GM21786 (cell line): ENCODE data around the gene PKM.
"Not testable (repeated sequence)": the region's sequence is repeated elsewhere in the genome, so short reads cannot be mapped to it uniquely, and the experiment has no call there.

Experiments used
- ATAC-seq: cut with Tn5 transposase; IDR thresholded peaks from one replicate; pipeline ENCODE4 v1.9.1; 2021; ENCODE audit not compliant: unreplicated experiment

PKM gene

DNA sequence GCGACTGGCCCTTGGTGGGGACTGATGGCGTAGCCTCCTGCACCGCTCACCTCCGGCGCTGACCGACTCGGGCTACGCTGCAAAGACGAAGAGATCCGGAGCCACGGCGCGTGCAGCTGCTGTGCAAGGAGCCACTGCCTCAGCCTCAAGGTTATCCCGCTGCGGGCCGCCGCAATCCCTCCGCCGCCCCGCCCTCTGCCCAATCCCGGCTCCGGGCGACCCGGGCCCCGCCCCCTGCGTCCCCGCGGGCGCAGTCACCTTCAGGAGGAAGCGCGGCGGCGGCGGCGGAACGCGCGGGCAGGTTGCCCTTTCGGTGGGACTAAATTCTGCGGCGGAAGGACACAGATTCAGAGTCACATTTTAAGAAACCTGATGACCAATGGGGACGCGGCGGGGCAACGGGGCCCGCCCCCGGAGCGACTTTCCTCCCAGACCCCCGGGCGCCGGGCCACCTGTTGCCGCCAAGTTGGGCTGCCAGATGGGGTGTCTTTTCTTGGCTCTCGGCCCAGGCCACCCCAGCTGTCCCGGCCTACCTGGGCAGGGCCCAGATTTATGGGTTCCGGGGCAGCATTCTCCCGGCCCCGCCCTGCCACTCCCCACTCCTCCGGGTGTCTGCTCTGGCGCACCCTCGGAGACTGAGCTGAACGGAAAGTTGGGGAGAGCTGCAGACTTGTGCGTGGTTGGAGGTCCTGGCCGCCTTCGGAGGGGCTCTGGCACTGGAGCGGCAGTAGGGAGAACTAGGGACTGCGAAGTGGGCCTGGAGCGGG lies at the start of gene PKM:
PKM (minus strand) TSS at position 125 of the 767 bp plus-strand sequence. CDS start 12,093 bp downstream, outside the sequence.
- ATAC-seq = peak; percentile 28

DNA sequence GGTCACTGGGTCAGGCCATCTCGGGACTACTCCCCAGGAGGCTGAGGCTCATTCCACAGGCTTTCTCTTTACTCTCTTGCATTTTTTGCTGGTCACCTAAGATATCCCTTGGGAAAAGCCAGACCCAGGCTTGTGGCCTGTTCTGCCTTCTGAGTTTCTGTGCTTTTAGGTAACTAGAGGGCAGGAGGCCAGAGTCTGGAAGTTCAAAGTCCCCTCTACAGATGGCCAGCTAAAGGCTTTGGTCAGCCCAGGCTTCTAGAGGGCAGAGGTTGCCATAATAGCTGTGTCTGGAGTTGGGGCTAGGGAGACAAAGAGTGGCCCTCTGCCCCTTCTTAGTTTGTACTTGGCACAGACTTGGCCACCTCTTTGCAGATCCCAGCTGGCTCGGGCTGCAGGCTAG lies 49.8 kb upstream of the PKM start:
- ATAC-seq = no peak

DNA sequence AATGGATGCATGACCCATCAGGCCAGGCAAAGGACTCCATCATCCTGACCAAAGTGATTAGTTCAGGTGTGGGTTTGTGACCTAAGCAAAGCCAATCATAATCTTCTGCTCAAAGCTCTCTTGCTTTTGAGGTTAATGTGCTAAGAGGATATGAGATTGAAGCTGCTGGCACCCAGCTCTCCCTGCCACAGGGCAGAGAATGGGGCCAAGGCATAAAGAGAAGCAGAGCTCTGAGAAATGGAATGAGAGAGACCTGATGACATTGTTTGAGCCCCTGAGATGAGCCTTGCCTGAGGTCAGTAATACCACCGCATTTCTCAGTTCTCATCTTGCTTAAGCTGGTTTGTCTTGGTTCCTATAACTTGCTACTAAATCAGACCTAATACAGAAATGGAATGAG lies 47.7 kb upstream of the PKM start:
- no peak for ATAC-seq

DNA sequence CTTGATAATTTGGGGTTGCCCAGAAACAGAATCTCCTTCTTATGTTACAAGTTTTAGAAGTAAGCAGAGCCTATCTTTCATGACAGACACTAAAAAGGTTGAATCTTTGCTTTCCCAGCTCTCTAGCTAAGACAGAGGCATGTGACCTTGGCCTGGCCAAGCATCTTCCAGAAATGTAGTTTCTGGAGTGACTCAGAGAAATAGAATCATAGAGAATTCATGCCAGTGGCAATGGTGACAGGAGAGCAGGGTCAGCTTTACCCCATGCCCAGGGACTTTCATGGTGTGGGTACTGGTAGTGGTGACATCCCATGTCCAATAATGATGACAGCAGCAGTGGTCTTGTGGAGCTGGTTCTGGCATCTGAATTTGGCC lies 45.3 kb upstream of the PKM start:
- ATAC-seq = no peak

DNA sequence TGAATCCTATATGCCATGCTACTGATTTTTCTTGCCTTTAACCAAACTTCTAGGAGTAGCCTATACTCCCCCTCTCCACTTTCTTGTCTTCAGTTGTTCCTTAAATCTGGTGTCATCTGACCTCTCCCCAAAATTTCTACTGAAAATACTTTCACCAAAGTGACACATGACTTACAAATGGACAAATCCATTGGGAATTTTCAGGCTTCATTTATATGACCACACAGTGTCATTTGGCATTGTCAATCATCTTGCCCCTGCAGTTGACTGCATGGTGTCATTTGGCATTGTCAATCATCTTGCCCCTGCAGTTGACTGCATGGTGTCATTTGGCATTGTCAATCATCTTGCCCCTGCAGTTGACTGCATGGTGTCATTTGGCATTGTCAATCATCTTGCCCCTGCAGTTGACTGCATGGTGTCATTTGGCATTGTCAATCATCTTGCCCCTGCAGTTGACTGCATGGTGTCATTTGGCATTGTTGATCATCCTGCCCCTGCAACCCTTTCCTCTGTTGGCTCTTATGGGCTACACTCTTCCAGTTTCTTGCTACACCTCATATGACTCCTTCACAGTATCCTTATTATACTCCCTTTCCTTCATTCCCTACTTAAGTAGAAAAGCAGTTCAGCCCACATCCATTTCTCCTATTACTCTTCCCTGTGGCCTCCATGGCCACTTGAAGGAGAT lies 44.8 kb upstream of the PKM start:
- not testable (repeated sequence) for ATAC-seq

DNA sequence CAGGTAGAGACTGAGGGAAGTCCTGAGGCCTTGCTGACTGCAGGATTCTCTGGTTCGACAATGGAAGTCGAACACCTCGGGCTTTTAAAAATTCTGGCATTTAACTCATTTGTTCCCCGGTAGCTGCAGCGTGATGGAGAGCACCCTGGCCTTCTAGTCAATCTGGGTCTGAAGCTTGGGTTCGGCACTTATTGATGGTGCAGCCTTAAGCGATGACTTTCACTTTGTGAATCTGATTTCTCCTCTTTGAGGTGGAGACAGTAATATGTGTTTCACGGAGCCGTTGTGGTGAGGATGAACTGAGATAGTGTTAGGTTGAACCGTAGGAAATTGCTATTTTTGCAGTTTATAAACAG lies 42.0 kb upstream of the PKM start:
- ATAC-seq = no peak

DNA sequence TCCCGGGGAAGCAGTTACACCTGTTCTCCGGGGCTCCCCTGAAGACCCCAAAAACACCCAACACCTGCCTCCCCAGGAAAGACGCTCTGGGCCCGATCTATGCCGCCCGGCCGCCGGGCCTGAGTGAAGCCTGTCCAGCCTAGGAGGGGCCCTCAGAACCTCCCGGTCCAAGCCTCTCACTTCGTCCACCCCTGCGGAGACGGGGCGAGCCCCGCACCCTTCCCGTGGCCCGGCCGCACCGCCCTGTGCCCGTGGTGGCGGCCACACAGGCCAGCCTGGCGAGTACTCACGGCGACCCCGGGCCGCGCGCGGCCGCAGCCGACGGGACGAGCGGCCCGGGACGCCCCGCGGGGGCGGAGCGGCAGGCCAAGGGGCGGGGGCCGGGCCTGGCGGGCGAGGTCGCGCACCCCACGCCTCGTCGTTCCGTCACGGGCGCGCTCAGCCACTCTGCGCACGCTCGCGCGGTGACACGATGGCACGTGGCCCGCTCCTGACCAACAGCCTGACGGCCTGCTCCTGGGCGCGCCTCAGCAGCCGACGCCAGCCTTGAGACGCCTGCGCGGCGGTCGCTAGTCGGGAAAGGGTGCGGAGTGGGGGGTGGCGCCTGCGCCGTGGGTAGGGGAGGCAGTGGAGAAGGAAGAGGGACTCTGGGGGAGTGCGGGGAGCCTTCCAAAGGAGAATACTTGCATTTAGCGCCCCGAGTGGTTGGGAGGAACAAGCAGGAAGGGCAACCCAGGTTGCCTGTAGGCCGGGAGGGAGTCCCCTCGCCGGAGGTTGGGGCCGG lies 41.4 kb upstream of the PKM start, which contains the start of gene PARP6:
PARP6 (minus strand) TSS at position 342 of the 784 bp plus-strand sequence. CDS start 5,077 bp downstream, outside the sequence.
- ATAC-seq = peak; percentile 94

DNA sequence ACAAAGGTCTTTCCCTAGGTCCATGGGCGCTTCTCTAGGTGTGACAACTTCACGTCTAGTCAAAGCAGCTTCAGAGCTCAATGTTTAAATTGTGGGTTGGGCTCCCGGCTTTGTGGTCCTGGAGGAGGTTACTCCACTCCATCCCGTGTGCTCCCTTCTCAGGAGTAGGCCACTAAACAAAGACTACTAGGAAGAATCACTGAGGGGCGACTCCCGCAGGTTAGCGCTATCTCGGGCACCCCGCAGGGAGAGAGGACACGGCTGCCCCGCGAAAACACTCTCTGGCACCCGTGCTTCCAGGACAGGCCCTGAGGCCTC lies 40.9 kb upstream of the PKM start:
- no peak for ATAC-seq

DNA sequence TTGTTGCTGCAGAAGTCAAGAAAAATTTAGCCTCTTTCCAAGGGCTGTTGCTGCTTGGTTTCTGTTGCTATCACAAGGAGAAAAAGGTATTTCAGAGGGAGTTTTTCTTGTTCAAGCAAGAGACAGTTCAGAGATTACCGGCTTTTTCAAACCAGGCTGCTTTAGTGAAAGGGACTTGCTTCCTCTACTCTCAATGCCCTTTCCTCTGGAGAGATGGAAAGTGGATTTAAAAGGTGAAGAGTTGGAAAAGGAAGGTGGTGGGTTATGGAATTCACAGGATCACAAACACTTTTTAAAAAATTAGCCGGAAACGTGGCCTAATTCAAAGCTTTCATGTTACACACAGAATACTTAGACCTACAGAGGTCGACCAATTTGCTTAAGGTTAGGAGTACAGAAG lies 40.2 kb upstream of the PKM start:
- no peak for ATAC-seq

DNA sequence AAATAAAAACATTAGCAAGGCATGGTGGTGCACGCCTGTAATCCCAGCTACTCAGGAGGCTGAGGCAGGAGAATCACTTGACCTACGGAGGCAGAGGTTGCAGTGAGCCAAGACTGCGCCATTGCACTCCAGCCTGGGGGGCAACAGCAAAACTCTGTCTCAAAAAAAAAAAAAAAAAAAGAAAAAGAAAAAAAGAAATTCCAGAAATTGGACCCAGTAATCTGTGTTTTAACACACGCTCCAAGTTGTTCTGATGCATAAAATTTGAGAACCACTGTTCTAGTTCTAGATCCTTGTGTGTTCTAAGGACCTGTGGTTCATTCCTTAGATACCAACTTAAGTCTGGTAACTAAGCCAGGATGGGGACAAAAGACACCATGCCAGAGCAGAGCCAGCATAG lies 38.7 kb upstream of the PKM start:
- no peak for ATAC-seq

DNA sequence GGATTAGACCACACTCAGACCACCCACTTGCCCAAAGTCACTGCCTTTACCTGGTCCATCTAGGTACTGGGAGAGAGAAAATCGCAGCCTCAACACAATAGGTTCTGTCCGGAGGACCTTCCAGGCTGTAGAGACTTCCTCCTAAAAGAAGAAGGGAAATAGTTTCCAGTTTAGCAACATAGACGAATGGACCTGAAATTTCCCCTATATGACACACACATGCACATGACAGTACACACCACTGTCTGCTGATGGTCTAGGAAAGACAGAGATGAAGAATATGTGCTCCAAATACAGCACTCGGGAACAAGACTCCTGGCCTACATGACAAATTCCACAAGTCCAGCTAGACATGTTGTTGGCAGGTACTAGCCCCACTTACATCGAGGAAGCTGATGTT lies 34.0 kb upstream of the PKM start:
- no peak for ATAC-seq

DNA sequence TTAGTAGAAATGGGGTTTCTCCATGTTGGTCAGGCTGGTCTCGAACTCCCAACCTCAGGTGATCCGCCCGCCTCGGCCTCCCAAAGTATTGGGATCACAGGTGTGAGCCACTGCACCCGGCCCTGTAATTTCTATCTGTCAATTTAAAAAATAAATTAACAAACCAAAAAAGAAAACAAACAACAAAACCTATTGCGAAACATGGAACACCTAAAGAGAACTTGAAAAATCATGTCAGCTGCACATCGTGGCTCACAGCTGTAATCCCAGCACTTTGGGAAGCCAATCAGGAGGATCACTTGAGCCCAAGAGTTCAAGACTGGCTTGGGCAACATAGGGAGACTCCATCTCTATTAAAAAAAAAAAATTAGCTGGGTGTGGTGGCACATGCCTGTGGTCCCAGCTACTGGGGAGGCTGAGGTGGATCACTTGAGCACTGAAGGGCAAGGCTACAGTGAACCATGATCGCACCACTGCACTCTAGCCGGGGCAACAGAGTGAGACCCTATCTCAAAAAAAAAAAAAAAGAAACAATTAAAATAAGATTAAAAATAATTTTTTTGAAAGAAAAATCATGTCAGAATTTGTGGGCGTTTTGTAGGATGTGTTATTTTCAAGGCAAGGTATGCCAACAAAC lies 21.8 kb upstream of the PKM start:
- no peak for ATAC-seq

DNA sequence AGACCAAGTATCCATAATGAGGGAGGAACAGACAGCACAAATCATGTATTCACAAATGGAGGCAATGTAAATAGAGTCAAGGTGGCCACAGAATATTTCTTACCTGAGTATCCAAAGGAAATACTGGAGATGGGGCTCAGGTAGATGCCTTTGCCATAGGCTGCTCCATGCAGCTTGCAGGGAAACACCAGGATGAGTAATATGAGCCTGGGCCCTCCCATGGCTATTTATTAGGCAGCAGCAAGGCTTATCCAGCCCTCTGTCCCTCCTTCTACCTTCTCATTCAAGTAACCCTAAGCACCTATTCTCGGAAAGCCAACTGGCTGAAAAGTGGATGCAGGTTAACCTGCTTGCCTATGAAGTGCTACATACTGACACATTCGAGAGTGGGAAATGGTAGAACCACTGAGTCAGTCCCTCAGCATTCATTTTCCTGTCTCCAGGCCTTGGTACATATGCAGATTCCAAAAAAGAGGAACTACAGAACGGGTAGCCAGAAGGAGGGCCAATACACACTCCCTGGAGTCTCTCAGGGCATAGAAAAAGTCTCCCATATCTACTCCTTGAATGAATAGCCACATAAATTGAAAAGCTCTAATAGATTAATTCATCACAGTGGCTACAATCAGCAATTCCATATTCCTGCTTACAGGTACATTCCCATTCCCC lies 18.3 kb upstream of the PKM start:
- ATAC-seq = no peak

DNA sequence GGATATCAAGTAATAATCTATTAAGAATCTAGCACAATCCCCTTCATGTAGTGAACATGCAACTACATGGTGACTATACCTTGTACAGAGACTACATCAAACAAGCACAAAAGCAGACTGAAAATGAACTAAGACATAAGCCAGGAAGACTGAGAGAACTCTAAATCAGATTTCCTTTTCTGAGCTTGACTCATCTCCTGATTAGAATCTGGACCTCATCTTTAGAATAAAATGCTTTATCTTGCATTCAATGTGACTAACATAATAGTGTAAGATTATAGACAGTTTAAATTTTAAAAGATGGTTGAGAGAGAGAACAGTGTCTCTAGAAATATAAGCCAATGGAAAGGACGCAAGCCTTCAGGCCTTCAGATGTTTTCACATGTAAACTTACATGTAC lies 17.5 kb upstream of the PKM start:
- no peak for ATAC-seq

DNA sequence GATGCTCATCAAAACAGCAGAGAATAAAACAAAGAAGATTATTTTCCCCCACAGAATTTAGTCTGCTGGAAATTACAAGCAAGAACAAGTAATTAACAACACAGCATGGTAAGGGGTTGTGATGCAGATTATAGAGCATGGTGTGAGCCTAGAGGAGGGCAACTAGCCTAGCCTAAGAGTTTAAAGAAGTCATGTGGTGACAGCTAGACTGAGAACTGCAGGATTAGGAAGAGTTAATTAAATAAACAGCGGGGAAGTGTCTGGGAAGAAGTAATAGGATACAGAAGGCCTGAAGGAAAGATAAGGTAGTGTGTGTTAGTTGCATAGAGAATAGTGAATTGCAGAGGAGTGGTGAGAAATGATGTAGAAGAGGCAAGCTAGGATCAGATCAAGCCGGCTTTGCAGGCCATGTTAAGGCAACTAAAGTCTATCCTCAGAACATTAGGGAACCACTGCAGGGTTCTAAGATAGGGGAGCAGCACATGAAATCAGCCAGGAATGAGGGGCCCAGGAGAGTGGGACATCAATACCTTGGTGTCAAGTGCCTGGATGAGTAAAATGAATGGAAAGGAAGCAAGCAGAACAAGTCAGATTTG lies 11.9 kb upstream of the PKM start:
- no peak for ATAC-seq

DNA sequence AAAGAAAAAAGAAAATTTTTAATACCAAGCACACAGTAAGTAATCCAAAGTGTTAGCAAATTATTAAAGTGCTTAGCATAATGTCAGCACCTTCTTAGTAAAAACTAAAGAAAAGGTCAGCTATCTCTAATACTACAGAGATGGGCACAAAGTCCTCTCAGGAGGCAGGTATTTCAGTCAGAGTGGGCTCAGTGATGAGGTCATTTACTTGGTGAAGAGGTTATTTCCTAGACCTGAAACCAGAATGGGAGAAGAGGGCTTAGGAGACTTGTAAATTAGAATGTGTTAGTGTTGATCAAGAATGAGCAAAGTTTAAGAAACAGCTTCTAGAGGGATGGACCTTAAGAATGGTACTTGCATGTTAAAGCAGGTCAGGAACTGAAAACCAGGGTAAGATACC lies 8.7 kb upstream of the PKM start:
- ATAC-seq = no peak

DNA sequence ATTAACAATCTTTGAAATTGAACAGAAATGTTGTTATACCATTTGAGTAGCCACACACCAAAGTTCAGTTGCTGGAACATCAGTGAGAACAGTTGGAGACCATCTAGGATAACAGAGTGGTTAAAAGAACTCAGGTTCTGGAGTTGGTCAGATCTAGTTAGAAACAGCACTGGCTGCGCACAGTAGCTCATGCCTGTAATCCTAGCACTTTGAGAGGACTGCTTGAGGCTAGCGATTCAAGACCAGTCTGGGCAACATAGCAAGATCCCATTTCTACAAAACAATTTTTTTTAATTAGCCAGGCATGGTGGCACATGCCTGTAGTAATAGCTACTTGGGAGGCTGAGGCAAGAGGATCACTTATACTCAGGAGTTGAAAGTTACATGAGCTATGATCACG lies 7.6 kb upstream of the PKM start:
- no peak for ATAC-seq

DNA sequence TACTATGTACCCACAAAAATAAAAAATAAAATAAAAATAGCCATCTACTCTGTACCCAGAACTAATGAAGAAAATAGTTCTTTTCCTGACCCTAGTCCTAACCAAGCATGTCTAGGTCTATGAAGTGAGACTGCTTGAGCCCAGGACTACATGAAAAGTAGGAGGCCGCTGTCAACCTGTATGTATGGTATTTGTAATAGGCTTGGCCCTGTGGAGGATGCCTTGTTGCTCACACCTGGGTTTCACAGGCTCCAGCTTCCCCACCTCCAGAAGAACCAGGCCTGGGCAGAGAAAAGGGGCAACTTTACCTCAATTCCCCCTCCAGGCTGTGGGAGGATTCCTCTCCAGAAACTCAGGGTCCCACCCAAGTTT lies 6.8 kb upstream of the PKM start:
- no peak for ATAC-seq

DNA sequence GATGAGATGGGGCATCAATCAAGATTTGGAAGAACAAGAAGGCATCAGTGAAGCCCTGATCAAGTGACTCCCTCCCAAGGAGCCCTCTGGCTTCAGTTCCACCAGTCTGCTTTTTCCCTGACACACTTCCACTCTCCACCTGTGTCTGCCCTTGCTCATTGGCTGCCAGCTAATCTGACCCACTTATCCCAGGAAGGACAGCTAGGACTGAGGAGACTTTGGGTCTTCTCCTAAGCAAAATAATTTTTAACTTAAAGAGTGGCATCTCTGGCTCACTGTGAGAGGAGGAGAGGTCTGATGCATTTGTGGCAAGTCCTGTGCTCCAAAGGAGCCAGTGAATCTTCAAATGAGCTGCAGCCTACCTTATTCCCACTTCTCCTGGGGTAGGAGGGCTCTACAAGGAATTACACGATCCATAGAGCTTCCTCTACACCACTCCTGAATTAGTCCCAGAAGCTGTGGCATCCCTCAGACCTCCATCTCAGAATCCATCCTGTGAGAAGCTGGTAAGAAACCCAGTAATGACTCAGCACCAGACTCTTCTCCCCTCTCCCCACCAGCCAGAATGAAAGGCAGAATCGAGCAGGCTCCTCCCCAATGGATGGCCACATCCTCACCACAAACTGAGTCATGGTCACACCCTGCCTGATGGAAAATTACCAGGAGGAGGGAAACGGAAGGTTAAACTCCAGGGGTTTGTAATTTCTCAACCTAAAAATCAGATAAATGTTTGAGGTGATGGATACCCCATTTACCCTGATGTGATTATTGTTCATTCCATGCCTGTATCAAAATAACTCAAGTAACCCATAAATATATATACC lies 6.3 kb upstream of the PKM start:
- ATAC-seq = peak; percentile 80
